DMS114 treated with DMSO at 0.1 percent for 48 hours (cell line): Measurements from ENCODE around the gene SLC13A1.

Experiments used
- DNase-seq: peaks from one replicate; lab custom pipeline; 2025; ENCODE audit not compliant: unreplicated experiment; lab: John Stamatoyannopoulos, UW

SLC13A1 gene

GRCh38 chr7:123198668-123199652 lies 809 bp downstream of the SLC13A1 start:
- no peak for DNase-seq

- no peak for DNase-seq
These were observed 1.7 kb downstream of the SLC13A1 start for GRCh38 chr7:123198111-123198510.

GRCh38 chr7:123193235-123193634 lies 6.5 kb downstream of the SLC13A1 start:
- DNase-seq: no peak

GRCh38 chr7:123191132-123191531 lies 8.6 kb downstream of the SLC13A1 start:
- no peak for DNase-seq

GRCh38 chr7:123190109-123190831 lies 9.5 kb downstream of the SLC13A1 start:
- no peak for DNase-seq

- DNase-seq: no peak
These were observed 14.0 kb downstream of the SLC13A1 start for GRCh38 chr7:123185756-123186155.

- DNase-seq: no peak
These were observed 15.5 kb downstream of the SLC13A1 start for GRCh38 chr7:123184271-123184670.

GRCh38 chr7:123183431-123183830 lies 16.3 kb downstream of the SLC13A1 start:
- DNase-seq: no peak

GRCh38 chr7:123177442-123177841 lies 22.3 kb downstream of the SLC13A1 start:
- no peak for DNase-seq

- no peak for DNase-seq
These were observed 29.2 kb downstream of the SLC13A1 start for GRCh38 chr7:123170333-123171246.

GRCh38 chr7:123169065-123169464 lies 30.7 kb downstream of the SLC13A1 start:
- no peak for DNase-seq

GRCh38 chr7:123157606-123158005 lies 42.2 kb downstream of the SLC13A1 start:
- DNase-seq: no peak

GRCh38 chr7:123155571-123155970 lies 44.2 kb downstream of the SLC13A1 start:
- no peak for DNase-seq

- peak; percentile 48 for DNase-seq
These were observed 45.4 kb downstream of the SLC13A1 start for GRCh38 chr7:123154231-123154860.

- no peak for DNase-seq
These were observed 48.3 kb downstream of the SLC13A1 start for GRCh38 chr7:123151443-123151842.

GRCh38 chr7:123148813-123149212 lies 51.0 kb downstream of the SLC13A1 start:
- DNase-seq: no peak

- DNase-seq: no peak
These were observed 56.3 kb downstream of the SLC13A1 start for GRCh38 chr7:123143252-123144006.

GRCh38 chr7:123140561-123140960 lies 59.2 kb downstream of the SLC13A1 start:
- no peak for DNase-seq

- DNase-seq: no peak
These were observed 63.8 kb downstream of the SLC13A1 start for GRCh38 chr7:123135960-123136359.

- no peak for DNase-seq
These were observed 65.8 kb downstream of the SLC13A1 start for GRCh38 chr7:123133924-123134323.
